H1 (cell line): ENCODE results near the gene TEAD2. TPM values are rescaled to one million over a fixed set of nuclear protein-coding genes. Genes with fewer than 3 reads are reported as not detected.

Experiments
- SRF ChIP-seq: IDR thresholded peaks from 2 replicates; pipeline ENCODE4 v1.6.1; 2011; ENCODE audit warnings: mild to moderate bottlenecking, low read depth, low read length, moderate library complexity
- polyA plus RNA-seq, 7 experiments: library from polyadenylated mRNA; depleted of rRNA in 3 of 7; stranded (reverse) in 5 of 7; unstranded in 2 of 7; fragments of >200 nt in 5 of 7; fragments of 200-250 nt in 2 of 7; gene quantifications; 1 replicate in 5 of 7; 2 replicates in 1 of 7; 4 replicates in 1 of 7; pipeline versions ENCODE4 v1.2.1 to v1.2.3, GENCODE V29; 2011 to 2013; ENCODE audit warnings: missing spikeins in 2 of 7, mixed read lengths in 2 of 7
- total RNA-seq: library from RNA; stranded (reverse); fragmentation: NEBNext Ultra II Directional; extraction: Animal tissue kit (Norgen Biotek cat#: 25700); gene quantifications from 2 replicates; pipeline ENCODE4 v1.2.1, GENCODE V29; 2021
- TF ChIP-seq, protein P1 (sequence below): fragments of 300-600 bp; sonication (generic); IDR thresholded peaks from 2 replicates; pipeline ENCODE4 v1.7.1; 2012; ENCODE audit warnings: low read length, moderate library complexity, mild to moderate bottlenecking, inconsistent platforms; ENCODE audit not compliant: insufficient replicate concordance
- TF ChIP-seq, protein P2 (sequence below): IDR thresholded peaks from 2 replicates; pipeline ENCODE4 v1.6.1; 2012; ENCODE audit warnings: inconsistent platforms

TEAD2 gene
- total and polyA plus RNA-seq, 2 of the 8 experiments (the other 6 are each of a cell fraction or from before 2014, with no cell fraction given) = 87.6 to 146 TPM

DNA sequence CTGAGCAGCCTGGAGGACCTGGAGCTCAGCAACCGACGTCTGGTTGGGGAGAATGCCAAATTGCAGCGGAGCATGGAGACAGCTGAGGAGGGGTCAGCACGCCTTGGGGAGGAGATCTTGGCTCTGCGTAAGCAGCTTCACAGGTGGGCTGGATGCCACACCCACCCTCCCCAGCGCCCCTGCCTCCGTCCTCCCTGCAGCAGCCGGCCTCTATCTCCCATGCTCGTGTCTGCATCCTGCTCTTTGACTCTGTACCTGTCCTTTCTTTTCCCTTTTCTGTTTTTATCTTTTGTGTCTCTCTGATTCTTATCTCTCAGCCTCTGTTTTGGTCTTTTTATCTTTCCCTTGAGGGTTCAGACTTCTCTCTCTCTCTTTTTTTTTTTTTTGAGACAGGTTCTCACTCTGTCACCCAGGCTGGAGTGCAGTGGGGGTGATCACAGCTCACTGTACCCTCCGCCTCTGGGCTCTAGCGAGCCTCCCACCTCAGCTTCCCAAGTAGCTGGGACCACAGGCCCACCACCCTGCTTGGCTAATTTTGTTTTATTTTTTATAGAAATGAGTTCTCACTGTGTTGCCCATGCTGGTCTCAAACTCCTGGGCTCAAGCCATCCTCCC, 35.9 kb upstream of the TEAD2 start (continued):
- TF ChIP-seq, protein P1, sequence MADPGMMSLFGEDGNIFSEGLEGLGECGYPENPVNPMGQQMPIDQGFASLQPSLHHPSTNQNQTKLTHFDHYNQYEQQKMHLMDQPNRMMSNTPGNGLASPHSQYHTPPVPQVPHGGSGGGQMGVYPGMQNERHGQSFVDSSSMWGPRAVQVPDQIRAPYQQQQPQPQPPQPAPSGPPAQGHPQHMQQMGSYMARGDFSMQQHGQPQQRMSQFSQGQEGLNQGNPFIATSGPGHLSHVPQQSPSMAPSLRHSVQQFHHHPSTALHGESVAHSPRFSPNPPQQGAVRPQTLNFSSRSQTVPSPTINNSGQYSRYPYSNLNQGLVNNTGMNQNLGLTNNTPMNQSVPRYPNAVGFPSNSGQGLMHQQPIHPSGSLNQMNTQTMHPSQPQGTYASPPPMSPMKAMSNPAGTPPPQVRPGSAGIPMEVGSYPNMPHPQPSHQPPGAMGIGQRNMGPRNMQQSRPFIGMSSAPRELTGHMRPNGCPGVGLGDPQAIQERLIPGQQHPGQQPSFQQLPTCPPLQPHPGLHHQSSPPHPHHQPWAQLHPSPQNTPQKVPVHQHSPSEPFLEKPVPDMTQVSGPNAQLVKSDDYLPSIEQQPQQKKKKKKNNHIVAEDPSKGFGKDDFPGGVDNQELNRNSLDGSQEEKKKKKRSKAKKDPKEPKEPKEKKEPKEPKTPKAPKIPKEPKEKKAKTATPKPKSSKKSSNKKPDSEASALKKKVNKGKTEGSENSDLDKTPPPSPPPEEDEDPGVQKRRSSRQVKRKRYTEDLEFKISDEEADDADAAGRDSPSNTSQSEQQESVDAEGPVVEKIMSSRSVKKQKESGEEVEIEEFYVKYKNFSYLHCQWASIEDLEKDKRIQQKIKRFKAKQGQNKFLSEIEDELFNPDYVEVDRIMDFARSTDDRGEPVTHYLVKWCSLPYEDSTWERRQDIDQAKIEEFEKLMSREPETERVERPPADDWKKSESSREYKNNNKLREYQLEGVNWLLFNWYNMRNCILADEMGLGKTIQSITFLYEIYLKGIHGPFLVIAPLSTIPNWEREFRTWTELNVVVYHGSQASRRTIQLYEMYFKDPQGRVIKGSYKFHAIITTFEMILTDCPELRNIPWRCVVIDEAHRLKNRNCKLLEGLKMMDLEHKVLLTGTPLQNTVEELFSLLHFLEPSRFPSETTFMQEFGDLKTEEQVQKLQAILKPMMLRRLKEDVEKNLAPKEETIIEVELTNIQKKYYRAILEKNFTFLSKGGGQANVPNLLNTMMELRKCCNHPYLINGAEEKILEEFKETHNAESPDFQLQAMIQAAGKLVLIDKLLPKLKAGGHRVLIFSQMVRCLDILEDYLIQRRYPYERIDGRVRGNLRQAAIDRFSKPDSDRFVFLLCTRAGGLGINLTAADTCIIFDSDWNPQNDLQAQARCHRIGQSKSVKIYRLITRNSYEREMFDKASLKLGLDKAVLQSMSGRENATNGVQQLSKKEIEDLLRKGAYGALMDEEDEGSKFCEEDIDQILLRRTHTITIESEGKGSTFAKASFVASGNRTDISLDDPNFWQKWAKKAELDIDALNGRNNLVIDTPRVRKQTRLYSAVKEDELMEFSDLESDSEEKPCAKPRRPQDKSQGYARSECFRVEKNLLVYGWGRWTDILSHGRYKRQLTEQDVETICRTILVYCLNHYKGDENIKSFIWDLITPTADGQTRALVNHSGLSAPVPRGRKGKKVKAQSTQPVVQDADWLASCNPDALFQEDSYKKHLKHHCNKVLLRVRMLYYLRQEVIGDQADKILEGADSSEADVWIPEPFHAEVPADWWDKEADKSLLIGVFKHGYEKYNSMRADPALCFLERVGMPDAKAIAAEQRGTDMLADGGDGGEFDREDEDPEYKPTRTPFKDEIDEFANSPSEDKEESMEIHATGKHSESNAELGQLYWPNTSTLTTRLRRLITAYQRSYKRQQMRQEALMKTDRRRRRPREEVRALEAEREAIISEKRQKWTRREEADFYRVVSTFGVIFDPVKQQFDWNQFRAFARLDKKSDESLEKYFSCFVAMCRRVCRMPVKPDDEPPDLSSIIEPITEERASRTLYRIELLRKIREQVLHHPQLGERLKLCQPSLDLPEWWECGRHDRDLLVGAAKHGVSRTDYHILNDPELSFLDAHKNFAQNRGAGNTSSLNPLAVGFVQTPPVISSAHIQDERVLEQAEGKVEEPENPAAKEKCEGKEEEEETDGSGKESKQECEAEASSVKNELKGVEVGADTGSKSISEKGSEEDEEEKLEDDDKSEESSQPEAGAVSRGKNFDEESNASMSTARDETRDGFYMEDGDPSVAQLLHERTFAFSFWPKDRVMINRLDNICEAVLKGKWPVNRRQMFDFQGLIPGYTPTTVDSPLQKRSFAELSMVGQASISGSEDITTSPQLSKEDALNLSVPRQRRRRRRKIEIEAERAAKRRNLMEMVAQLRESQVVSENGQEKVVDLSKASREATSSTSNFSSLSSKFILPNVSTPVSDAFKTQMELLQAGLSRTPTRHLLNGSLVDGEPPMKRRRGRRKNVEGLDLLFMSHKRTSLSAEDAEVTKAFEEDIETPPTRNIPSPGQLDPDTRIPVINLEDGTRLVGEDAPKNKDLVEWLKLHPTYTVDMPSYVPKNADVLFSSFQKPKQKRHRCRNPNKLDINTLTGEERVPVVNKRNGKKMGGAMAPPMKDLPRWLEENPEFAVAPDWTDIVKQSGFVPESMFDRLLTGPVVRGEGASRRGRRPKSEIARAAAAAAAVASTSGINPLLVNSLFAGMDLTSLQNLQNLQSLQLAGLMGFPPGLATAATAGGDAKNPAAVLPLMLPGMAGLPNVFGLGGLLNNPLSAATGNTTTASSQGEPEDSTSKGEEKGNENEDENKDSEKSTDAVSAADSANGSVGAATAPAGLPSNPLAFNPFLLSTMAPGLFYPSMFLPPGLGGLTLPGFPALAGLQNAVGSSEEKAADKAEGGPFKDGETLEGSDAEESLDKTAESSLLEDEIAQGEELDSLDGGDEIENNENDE = no peak
- no peak for TF ChIP-seq SRF
- TF ChIP-seq, protein P2, sequence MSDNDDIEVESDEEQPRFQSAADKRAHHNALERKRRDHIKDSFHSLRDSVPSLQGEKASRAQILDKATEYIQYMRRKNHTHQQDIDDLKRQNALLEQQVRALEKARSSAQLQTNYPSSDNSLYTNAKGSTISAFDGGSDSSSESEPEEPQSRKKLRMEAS = no peak
- TF ChIP-seq, all 59 proteins: peak for 0
